ENCODE results near the gene FCF1.
"Not testable (repeated sequence)": the region's sequence is repeated elsewhere in the genome, so short reads cannot be mapped to it uniquely, and the experiment has no call there.

The FCF1 gene

GRCh38 chr14:74702293-74702692 is 10.7 kb upstream of the FCF1 start:
- no peak for DNase-seq

- DNase-seq = no peak
Measured at GRCh38 chr14:74703043-74703442, 9.9 kb upstream of the FCF1 start.

- DNase-seq = no peak
Measured at GRCh38 chr14:74704656-74705055, 8.3 kb upstream of the FCF1 start.

GRCh38 chr14:74705613-74706500 is 7.1 kb upstream of the FCF1 start:
- no peak for DNase-seq

- no peak for DNase-seq
Measured at GRCh38 chr14:74710480-74710879, 2.5 kb upstream of the FCF1 start.

GRCh38 chr14:74711651-74712050 is 1.3 kb upstream of the FCF1 start:
- DNase-seq = no peak

- DNase-seq = no peak
Measured at GRCh38 chr14:74713395-74713735, 421 bp downstream of the FCF1 start.

GRCh38 chr14:74720526-74720925 is 7.6 kb downstream of the FCF1 start:
- no peak for DNase-seq

- no peak for DNase-seq
Measured at GRCh38 chr14:74723134-74723533, 10.2 kb downstream of the FCF1 start.

- DNase-seq = no peak
Measured at GRCh38 chr14:74732387-74732786, 19.4 kb downstream of the FCF1 start.

- no peak for DNase-seq
Measured at GRCh38 chr14:74733221-74733620, 20.3 kb downstream of the FCF1 start.

- no peak for DNase-seq
Measured at GRCh38 chr14:74735125-74735524, 22.2 kb downstream of the FCF1 start.

GRCh38 chr14:74737753-74738325 is 24.9 kb downstream of the FCF1 start:
- DNase-seq = no peak

GRCh38 chr14:74739293-74740030 is 26.5 kb downstream of the FCF1 start:
- no peak for DNase-seq

GRCh38 chr14:74747237-74747636 is 34.3 kb downstream of the FCF1 start:
- no peak for DNase-seq

GRCh38 chr14:74754157-74754556 is 41.2 kb downstream of the FCF1 start:
- no peak for DNase-seq

- no peak for DNase-seq
Measured at GRCh38 chr14:74754899-74755298, 42.0 kb downstream of the FCF1 start.

- DNase-seq = no peak
Measured at GRCh38 chr14:74756326-74756725, 43.4 kb downstream of the FCF1 start.

- DNase-seq = not testable (repeated sequence)
Measured at GRCh38 chr14:74758505-74758904, 45.6 kb downstream of the FCF1 start.

- DNase-seq = peak; percentile 93
Measured at GRCh38 chr14:74762917-74763802, 50.2 kb downstream of the FCF1 start, which contains the start of gene YLPM1. YLPM1 (plus strand) TSS chr14:74763316; CDS start chr14:74763490, 174 bp downstream.

- no peak for DNase-seq
Measured at GRCh38 chr14:74763803-74764531, 51.0 kb downstream of the FCF1 start.

GRCh38 chr14:74765721-74766120 is 52.8 kb downstream of the FCF1 start:
- DNase-seq = no peak

All from midbrain (tissue), 1 donor.